HG02642 (cell line): ENCODE data around the gene FMNL3.

Experiments
- ATAC-seq: cut with Tn5 transposase; IDR thresholded peaks from one replicate; pipeline ENCODE4 v1.9.1; 2021; ENCODE audit warnings: mild to moderate bottlenecking; ENCODE audit not compliant: unreplicated experiment, poor library complexity

FMNL3 gene

DNA sequence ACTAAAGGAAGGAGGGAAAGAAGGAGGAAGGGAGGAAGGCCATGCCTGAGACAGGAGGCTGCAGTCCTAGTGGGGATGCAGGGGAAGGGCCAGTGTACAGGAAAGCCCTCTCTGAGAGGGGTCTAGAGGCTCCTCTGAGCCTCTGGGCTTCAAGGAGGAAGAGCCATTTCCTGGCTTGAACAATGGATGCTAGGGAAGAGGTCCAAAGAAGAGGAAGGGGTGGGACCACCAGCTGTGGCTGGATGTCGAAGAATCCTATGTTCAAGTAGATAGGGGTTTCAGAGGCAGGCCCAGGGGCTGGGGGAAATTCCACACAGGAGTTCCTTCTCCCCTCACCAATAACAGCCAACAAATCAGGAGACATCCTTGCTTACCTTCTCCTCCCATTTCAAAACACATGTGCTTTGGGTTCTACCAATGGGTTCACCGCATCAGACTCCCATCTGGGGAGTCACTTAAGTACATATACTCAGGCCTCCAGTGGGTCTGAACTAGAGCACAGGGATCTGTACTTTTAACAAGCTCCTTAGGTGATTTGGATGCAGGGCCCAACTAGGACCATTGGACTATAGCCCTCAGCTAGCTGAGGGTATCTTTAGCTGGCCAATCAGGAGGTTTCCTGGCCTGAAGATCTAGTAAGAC lies 51.5 kb downstream of the FMNL3 start:
- ATAC-seq = no peak

DNA sequence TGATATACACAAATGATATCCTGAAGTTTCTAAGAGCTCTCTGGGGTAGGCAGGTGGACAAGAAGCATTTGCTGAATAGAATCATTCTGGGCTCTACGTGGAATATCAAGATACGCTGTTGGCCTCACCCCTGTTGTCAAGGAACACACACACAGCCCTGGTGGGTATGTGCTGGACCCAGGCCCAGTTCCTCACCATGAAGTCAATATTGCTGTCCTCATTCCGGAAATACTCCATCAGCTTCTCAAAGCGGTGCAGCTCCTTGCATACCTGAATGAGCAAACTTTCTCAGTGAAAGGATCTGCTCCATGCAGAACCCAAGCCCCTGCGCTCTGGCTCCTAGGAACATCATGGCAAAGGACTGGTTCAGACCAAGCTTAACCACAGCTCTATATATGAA lies 52.5 kb downstream of the FMNL3 start:
- ATAC-seq = no peak

DNA sequence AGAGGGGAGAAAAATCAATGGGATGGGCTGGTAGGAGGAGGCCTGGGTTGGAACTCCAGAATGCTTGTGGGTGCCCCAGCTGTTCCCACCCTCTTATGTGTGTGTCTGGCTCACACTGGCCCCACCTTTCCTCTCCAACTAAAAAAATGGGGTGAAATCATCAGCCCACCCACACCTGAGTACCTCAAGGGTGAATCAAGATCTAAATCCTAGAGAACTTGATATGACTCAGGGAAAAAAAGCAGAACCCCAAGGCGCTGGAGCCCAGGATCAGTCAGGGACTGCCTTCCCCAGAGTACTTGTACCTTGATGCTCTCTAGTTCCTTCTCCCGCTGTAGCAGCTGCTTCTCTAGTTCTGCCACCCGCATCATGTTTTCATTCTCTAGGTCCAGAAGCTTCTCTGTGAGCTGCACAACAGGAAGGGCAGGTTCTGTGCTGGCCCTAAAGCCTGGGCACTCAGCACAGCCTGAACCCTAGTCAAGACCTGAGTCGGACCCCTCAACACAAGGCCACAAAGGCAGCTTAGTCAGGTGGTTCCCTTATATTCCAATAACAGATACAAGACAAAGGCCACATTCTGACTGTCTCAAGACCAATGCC lies 54.2 kb downstream of the FMNL3 start:
- no peak for ATAC-seq

DNA sequence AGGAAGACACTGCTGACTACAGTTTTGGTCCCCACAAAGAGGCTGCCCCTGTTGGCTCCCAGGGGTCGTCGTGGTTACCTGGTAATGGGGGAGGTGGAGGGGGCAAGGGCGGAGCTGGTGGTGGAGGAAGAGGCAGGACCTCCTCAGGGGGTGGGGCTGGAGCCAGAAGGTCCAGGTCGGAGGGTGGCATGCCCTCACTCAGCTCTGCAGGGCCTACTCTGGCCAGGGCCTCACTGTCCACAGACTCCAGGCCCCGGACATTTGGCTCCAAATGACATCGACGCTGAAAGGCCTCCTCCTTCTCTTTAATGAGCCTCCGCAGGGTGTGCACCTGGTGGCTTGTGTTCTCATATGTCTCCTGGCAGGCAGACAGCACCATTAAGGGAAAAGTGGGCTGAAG lies 55.4 kb downstream of the FMNL3 start:
- no peak for ATAC-seq

DNA sequence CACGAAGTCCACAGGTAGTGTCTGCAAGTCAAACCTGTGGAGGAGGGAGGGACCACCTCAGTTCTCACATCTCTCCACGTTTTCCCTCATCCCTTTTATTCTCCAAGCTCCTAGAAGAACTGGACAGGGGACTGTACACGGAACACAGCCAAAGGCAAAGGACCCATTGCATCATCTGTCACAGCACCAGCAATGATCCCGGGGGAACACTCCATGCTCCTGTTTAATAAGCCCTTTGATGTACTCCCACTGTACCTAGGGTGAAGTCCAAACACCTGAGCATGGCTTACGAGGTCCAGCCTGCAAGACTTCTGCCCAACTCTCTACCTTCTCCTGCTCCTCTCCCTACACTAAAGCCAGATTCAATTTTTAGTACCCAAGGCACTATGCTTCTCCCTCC lies 57.3 kb downstream of the FMNL3 start:
- ATAC-seq = no peak

DNA sequence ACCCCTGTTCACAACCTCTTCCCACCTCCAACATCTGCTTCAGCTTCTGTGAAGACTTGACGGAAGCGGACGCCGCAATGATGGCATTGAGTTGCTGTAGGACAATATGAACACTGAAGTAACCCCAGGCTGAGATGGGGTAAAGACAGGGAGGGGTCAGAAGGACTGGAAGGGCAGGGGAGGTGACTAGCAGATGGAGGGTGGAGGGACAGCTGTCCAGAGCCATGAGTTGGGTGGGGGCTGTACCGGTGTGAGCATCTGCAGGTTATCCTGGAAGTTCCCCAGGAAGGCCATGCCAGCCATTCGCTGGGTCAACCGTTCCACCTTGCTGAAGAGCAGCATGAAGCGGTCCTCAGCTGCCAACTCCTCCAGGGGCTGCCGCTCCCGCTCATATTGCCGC lies 57.8 kb downstream of the FMNL3 start:
- no peak for ATAC-seq

DNA sequence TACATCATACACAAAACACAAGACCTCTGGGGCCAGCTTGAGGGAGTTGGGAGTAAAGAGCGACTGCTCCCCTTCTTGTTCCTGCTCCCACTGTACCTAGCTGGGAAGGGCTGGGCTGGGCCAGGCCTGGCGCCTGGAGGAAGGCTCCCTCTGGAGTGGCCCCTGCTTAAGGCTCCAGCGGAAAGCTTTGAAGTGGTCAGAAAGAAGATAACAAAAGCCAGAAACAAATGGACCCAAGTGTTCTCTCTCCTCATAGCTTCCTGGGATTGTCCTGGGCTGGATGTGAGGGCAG lies 58.5 kb downstream of the FMNL3 start:
- ATAC-seq = no peak

DNA sequence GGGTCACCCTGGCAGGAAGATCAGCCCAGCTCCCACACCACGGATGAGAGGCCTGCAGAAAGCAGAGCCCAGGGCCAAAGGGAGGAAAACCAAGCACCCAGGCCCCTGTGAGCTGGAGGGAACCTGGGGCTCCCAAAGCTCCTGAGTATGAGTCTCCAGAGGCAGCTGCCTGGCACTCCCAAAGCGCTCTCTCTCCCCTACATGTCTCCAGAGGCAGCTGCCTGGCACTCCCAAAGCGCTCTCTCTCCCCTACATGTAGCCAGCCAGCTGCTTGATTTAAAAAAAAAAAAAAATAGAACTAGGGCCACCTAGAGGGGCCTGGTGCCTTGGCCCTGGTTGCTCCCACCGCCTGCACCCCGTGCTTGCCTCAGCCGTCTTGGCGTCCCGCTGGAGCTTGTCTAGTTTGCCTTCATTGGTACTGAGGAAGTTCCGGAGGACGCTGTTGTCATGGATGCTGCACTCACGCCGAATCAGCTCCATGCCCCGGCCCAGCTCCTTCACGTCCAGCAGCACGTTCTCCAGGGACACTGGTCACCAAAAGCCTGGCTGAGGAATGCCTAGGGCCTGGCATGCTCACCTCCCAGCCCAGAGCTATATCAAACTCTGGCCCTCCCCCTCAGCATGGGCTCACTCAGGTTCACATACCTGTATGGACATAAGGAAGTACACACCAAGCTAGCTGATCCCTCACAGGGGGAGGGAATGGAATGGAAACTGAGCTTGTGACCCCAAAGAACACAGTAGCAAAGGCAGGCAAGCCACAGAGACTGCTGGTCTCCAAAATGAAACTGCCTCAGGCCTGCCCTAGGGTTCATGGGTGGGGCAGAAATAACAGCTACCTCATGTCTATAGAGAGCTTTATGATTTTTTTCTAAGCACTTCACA lies 59.1 kb downstream of the FMNL3 start:
- ATAC-seq = no peak

DNA sequence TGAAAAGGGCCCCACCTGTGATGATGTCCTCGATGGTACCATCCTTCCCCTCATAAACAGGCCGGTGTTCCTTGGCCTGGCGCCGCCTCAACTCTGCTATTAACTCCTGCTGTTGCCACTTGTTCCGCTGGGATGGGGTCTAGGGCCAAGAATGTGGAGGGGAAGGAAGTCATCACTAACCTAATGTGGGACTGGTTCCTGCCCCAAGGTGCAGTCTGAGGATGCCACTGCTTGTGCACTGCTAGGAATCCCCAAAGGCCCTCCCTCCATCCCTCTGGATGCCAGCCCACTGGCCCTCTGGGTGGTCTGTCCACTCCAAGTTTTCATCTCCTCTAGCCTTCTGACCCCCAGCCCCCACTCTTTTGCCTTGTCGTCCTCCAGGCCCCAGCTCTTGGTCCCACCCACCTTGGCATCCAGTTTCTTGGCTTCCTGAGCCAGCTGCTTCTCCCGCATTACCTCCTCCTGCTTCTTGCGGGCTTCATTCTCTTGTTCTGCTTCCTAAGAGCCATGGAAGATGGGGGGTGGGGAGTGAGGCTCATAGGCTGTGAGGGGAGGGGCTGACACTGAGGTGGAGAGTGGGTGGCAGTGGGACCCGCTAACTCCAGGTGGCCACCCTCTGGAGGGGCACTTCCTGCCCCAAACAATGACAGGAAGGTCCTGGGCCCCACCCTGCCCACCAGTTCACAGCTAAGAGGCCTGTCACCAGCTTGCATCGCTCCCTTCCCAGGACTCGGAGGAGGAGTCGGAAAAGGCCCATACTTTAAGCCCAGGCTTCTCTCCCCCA lies 60.1 kb downstream of the FMNL3 start:
- ATAC-seq = no peak

DNA sequence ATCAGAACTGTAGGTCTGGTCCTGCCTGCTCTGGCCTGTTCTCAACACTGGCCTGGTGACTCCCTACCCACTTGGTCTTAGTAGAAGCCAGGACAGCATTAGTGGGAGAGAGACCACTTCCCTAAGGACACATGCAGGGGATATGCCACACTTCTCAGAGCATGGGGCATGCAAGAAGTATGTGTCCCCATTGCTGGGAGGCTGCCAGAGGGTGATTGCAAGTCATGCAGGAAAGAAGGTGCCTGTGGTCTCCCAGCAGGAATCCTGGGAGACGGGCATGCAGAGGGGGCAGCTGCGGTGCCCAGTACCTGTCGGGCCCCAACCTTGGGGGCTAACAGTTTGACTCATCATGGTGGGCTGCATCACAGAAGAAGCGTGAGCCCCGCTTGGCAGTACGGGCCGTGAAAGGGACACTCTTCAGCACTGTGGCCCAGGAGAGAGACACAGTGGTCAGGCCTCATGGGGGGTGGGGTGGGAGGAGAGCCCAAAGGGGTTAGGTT lies 60.8 kb downstream of the FMNL3 start:
- no peak for ATAC-seq

DNA sequence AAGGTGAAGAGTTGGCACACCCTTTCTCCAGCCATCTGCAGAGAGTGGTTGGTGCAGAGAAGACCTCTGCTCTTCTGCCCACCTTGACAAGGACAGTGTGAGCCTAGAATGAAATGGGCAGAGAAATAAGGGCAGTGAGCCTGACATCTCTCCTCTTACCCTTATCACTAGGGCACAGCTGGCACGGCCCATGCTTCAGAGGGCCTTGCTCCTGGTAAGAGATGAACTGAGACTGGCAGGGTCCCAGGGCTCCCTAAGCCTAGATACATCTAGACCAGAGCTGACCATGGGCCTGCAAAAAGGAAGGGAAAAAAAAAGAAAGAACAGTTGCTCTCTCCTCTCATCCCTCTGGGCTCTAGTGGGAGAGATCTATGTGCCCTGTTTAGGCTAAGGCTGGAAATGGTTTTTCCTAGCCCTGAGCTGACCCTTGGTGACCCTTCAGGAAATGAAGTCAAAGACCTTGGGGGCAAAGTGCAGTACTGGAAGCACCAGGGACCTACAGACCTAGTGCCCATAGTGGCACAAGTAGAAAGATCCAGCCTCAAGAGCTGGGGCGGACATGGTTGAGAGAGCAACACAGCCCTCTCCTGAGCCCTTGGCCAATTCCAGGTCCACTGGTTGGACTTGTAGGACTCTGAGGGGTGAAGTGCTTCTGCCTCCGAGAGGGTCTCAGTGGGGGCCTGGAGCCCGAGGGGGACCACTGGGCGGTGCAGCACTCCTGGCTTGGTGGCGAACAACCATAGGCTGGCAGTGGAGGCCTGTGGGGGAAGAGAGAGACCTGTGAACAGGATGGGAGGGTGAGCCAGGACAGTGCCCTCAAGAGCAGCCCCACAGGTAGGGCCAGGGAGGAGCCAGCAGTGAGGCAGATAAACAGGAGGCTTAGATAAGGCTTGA lies 61.8 kb downstream of the FMNL3 start:
- ATAC-seq = no peak

DNA sequence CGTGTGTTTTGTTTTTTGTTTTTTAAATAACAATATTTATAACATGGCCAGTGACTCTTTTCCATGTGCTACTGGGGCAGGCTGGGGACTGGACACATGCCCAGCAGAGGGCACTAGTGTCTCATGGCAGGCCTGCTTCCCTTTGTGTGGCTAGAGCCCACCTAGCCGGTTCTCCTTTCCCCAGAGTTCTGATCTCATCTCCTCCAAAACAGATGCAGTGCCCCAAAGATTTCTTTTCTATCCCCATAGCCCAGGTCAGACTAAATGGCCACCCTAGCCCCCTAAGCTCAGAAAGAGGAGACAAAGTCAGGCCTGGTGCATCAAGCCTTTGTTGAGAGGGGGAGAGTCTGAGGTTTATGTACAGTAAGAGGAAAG lies 62.6 kb downstream of the FMNL3 start:
- peak; percentile 39 for ATAC-seq

DNA sequence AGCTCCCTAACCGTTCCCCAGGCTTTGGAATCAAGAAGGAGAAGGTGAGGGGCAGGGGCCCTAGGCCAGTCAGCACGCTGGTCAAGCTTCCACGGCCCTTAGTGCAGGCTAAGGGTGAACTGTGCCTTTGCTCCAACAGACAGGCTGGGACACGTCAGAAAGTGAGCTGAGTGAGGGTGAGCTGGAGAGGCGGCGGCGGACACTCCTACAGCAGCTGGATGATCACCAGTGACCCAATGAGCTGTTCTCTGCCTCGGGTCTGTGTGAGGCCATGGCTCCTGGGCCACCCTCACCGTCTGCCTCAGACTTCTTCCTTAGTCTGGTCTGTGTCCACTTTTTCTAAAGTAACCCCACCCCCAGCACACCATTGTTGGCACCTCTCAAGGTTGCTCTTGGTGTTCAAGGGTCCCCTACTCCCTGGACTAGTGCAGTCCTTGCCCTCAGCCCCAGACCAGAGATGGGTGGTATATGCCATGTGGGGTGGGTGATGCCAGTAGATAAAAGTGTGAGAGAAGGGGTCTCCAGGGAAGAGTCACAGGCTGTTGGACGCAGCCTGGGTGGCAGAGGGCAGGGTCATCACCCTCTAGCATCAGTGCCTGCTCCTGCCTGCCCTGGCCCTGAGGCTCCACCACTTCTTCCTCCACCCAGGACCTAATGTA lies 63.1 kb downstream of the FMNL3 start:
- no peak for ATAC-seq

DNA sequence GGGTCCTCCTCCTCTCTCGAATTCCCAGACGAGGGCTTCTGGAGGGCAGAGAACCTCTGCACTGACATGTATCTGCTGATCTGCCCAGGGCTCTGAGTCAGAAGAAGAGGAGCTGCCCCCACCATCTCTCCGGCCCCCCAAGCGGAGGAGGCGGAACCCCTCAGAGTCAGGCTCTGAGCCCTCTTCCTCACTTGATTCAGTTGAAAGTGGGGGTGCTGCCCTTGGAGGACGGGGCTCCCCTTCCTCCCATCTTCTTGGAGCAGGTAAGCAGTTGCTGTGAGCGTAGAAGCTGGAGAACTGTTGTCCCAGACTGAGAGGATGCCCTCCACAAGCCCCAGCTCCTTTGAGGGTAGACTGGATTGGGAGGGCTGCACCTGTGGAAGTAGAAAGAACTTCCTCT lies 64.1 kb downstream of the FMNL3 start:
- ATAC-seq = no peak

DNA sequence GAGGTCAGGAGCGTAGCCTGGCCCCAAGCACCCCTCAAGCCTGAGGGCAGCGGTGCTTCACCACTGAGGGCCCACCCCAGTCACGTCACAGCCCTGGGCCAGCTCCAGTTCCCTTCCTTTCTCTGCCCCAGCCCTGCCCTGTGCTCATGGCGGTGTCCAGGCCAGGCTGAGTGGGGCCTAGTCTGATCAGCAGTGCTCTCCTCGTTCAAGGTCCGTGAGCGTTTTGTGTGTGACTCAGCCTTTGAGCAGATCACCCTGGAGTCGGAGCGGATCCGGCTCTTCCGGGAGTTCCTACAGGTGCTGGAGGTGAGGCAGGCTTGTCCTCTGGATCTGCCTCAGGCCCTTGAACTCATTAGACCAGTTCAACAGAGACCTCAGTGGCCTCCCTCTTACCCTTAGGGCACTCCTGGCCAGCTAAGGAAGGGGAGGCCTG lies 64.8 kb downstream of the FMNL3 start:
- ATAC-seq = no peak

DNA sequence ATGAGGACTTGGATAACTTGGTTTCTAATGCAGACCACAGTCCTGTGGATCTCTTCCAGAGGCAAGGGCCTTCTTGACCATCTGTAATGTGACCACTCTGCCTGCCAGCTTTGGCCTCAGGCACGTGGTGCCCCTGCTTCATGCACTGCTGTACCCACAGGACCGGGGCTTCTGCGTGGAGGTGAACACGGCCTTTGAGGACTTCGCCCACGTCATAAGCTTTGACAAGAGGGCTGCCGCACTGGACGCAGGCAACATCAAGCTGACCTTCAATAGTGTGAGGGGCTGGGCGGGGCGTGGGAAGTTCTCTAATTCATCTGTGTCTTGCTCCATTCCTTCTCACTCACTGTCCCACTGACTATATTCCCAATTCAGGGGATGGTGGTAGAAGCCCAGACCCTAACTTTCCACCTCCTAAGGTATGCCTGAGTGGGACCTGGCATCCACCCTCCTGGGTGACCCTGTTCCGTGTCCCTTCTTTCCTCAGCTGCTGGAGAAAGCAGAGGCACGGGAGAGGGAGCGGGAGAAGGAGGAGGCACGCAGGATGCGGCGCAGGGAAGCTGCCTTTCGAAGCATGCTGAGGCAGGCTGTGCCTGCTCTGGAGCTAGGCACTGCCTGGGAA lies 65.3 kb downstream of the FMNL3 start:
- ATAC-seq = no peak

DNA sequence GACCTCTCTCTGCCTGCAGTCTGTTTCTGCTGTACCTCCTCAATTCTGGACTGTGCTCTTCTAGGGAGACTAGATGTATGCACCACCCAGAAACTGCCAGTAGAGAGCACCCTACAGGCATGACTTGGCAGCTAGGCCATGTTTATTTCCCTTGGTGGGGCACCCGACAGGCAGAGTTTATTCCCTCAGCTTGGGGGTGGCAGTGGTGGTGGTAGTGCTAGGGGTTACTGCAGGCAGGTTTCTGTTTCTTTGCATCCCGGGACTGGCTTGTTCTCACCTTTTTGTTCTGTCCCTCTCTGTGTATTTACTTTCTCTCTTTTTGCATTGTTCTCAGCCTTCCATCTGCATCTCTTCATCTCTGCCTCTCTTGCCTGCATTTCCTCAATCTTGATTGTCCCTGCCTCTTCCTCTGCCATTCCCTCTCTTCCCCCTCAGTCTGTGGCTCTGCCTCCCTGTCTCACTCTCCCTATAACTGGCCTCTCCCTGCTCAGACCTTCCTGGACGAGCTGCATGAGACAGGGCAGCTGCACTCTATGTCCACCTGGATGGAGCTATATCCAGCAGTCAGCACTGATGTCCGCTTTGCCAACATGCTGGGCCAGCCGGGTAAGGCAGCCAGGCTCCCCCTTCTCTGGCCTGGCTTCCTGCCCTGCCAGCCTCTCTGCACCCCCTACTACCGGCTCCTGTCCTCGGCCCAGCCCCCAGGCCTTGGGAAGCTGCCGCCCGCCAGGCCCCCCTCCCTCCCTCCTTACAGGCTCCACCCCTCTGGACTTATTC lies 70.0 kb downstream of the FMNL3 start:
- no peak for ATAC-seq

DNA sequence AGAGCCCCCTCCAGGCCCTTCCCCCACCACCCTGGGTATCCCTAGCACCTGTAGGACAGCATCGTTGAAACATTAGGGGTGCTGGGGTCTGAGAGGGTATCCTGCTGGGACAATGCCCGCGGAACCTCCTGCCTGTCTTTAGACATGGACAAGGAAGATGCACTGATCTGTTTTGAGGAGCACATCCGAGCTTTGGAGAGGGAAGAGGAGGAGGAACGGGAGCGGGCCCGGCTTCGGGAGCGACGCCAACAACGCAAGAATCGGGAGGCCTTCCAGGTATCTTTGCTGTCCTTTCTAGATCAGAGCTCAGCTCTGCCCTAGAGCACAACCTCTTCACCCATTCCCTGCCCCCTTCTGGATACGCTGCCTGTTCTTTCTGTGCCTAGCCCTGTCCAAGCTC lies 70.6 kb downstream of the FMNL3 start:
- ATAC-seq = no peak
